ENCODE results near the gene PCSK7.

GRCh38 chr11:117189941-117190544, 41.8 kb downstream of the PCSK7 start:
- TF ChIP-seq POLR2AphosphoS5 (IDR thresholded peaks at IDR 0.05; ENCODE audit: borderline replicate concordance, low read depth, low read length) = no peak
- TF ChIP-seq EZH2 (IDR thresholded peaks at IDR 0.05) = no peak
- no peak for TF ChIP-seq FOXP2 (optimal IDR thresholded peaks at IDR 0.05; ENCODE audit: control extremely low read depth, extremely low read length, insufficient read depth)
